GM18951 (cell line): ENCODE results near the gene COASY.

Source experiments
- POLR2A ChIP-seq: IDR thresholded peaks from 4 replicates; pipeline ENCODE4 v1.6.1; 2011; ENCODE audit warnings: mild to moderate bottlenecking; ENCODE audit not compliant: insufficient read length, insufficient read depth; ENCODE audit errors: extremely low read depth
- in situ Hi-C: fragments of 300-500 bp; cut with MboI; formaldehyde crosslinking; loops from one replicate; pipeline ENCODE4 v1.12.0; 2022; ENCODE audit warnings: low sequenced_read_pairs, mixed read lengths, inconsistent platforms; ENCODE audit not compliant: unreplicated experiment

The COASY gene

GRCh38 chr17:42612013-42612412, 50.1 kb downstream of the COASY start:
- TF ChIP-seq POLR2A = no peak
- in situ Hi-C loops = no loop called here

- in situ Hi-C loops = no loop called here
- no peak for TF ChIP-seq POLR2A
Measured at GRCh38 chr17:42613699-42614295, 51.8 kb downstream of the COASY start.
